C4-2B (cell line): ENCODE measurements around the gene INSIG1.

Source experiments
- ZFX ChIP-seq: fragments of 450-650 bp; IDR thresholded peaks from 2 replicates; pipeline ENCODE4 v1.6.1; 2017
- TF ChIP-seq, protein P1 (sequence below): fragments of 450-650 bp; conservative IDR thresholded peaks from 2 replicates; pipeline ENCODE4 v1.5.1; 2017; ENCODE audit warnings: mild to moderate bottlenecking

DNA sequence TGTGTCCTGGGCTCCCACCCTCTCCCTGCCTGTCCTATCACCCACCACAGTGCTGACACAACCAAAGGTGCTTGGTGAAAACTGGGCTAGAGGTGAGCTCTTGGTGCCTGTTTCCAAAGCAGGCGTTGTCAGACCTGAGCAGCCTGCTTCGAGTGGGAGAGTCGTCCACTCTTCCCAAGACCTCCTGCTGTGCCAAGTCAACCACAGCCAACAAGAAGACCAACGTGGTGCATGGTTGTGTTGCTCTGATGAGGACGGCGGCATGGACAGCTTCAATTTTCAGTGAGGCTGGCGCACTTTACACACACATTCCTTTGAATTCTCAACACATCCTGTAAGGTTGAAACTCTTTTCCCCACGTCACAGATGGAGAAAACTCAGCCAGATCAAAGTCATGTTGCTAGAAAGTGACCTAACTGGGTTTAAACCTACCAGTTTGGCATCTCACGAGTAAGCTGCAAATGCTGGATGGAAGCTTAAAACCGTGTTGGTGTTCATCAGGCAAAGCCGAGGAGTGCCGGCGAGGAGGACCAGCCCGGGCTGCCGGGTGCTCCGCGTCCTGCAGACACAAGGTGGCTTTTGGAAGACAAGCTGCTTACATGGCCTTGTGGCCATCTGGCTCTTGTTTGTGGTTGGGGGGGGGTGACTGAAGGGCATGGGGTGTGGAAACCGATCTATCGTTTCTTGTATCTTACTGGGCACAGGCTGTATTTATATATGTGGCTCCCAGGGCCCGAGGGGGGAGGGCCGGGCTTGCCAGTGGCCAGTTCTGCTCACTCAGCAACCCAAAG, 39.3 kb downstream of the INSIG1 start:
- TF ChIP-seq, protein P1, sequence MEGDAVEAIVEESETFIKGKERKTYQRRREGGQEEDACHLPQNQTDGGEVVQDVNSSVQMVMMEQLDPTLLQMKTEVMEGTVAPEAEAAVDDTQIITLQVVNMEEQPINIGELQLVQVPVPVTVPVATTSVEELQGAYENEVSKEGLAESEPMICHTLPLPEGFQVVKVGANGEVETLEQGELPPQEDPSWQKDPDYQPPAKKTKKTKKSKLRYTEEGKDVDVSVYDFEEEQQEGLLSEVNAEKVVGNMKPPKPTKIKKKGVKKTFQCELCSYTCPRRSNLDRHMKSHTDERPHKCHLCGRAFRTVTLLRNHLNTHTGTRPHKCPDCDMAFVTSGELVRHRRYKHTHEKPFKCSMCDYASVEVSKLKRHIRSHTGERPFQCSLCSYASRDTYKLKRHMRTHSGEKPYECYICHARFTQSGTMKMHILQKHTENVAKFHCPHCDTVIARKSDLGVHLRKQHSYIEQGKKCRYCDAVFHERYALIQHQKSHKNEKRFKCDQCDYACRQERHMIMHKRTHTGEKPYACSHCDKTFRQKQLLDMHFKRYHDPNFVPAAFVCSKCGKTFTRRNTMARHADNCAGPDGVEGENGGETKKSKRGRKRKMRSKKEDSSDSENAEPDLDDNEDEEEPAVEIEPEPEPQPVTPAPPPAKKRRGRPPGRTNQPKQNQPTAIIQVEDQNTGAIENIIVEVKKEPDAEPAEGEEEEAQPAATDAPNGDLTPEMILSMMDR: no peak
- TF ChIP-seq ZFX: no peak
